Measurements from ENCODE around the gene CCR3.
"Not testable (repeated sequence)": the region's sequence is repeated elsewhere in the genome, so short reads cannot be mapped to it uniquely, and the experiment has no call there.

The CCR3 gene

DNA sequence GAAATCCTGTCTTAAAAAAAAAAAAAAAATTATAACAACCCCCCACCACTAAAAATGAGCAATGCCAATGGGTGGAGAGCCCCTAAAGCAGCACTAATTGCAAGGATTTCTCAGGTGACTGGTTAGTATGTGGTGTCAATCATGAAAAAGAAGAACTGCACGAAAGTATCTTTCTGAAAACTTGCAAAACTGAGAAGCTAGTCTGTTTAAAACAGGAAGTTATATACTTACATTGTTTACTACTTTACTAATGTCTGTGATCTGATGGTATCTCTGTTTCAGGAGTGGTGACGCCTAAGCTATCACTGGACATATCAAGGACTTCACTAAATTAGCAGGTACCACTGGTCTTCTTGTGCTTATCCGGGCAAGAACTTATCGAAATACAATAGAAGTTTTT lies at the start of gene CCR3:
CCR3 (plus strand) TSS at position 341 of the 400 bp plus-strand sequence. CDS start 22,699 bp downstream, outside the sequence.
- no peak for DNase-seq

DNA sequence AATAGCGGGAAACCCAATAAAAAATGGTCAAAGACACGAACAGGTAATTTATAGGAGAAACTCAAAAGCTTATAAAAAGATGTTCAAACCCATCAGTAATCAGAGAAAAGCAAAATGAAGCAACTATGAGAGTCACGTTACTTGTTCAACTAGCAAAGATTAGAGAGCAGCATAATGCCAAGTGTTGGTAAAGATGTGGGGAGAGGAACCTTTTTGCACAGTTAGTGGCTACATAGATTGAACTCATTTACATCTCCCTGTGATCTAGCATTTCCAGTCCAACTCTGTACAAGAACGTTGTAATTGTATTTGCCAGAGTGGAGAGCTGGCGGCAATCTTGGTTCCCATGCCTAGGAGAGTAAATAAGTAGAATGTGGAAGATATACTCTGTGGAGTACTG lies 49.3 kb upstream of the CCR3 start:
- DNase-seq = no peak

DNA sequence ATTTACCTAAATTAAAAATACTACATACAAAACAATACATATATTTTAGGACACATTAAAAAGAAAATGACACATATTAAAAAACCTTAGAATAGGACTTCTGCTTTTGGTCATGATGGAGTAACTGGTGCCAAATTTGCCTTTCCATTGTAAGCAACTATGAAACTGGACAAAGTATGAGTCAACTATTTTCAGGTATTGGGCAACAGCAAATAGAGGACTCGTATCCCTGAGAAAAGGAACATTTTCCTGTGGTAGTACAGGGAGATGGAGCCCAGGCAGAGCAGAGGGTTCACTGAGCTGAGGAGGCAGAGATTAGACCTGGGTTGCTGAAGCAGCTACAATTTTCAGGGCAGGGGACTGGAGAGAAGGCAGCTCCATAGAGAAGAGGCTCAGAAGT lies 48.8 kb upstream of the CCR3 start:
- DNase-seq = no peak

DNA sequence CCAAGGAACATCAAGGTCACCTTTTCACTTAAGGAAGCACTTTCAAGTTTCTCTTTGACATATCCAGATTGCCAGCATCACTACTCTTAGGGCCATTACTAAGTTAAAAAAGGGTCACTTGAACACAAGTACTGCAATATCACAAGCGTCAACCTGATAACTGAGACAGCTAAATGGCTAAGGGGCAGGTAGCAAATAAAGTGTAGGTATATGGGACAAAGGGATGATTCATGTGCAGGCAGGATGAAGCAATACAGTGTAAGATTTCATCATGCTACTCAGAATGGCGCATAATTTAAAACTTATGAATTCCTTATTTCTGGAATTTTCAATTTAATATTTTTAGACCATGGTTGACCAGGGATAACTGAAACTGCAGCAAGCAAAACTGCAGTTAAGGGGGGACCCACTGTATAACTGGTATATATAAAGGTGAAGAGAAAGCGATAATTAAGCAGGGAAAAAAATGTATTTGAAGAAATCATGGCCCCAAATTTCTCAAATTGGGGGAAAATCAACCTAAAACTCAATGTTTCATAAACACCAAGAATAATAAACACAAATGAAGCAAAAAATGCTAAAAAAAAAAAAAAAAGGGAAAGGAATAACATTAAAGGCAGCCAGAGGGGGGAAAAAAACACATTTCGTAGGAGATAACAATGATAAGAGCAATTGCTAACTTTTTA lies 47.2 kb upstream of the CCR3 start:
- DNase-seq = no peak

DNA sequence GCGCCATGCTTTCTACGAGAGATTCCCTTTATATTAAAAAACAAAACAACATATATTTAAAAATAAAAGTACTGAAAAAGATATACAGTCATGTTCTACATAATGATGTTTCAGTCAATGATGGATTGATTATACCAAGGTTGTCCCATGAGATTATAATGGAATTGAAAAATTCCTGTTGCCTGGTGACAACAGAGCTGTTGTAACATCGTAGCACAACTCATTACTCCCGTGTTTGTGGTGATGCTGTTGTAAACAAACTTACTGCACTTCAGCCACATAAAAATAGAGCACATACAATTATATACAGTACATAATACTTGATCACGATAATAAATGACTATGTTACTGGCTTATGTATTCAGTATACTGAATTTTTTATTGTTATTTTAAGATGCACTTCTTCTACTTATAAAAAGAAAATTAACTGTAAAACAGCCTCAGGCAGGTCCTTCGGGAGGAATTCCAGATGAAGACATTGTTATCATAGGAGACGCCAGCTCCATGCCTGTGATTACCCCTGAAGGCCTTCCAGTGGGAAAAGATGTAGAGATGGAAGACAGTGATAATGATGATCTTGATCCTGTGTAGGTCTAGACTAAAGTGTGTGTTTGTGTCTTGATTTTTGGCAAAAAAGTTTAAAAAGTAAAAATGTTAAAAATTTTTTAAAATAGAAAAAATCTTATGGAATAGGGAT lies 45.9 kb upstream of the CCR3 start:
- DNase-seq = no peak

DNA sequence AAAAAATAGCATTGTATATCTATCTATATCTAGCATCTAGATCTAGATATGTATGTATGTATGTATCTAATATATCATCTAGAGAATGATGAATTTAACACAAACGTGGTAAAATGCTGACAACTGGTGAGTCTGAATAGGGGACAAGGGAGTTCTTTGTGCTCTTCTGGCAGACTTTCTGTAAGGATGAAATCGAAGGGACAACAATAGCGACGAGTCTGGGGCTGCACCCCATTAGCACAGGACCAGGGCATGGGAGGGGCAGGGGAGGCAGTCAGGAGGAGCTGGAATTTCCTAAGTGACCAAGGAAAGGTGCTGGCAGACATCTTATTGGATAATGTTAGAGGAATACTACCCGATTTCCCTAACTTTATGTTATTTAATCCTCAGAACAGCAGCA lies 42.0 kb upstream of the CCR3 start:
- DNase-seq = no peak

DNA sequence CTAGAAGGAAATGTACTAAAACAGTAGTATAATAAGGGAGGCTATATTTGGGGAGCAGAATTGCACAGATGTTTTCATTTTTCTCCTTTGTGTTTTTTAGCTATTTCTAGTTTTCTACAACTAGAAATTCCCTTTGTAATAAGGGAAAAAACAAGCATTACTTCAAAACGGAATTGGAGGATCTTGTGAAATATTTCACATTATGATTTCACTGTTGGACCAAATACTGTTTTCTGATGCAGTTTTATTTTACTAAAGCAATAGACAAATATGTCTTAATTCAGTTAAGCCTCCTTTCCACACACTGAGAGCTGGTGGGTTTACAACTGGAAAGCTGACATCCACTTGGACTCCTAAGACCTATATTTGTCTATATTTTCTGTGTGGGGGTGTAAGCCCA lies 41.5 kb upstream of the CCR3 start:
- no peak for DNase-seq

DNA sequence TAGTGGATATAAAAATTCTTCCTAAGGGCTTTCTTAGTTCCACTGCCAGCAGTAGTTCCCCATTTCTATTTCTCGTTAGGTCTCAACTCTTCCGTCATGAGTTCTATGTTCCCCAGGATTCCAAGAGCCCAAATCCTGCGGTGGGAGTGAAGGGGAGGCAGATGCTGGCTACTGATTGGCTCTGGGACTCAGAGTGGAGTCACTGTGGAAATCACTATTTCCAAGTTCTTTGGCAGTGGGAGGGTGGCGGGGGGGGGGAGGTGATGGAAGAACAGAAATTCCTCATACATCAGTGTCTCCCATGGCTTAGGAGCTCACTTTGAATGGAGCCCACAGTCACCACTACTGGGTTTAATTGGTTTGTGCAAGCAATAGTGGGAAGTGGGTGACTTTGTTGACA lies 39.7 kb upstream of the CCR3 start:
- DNase-seq = no peak

DNA sequence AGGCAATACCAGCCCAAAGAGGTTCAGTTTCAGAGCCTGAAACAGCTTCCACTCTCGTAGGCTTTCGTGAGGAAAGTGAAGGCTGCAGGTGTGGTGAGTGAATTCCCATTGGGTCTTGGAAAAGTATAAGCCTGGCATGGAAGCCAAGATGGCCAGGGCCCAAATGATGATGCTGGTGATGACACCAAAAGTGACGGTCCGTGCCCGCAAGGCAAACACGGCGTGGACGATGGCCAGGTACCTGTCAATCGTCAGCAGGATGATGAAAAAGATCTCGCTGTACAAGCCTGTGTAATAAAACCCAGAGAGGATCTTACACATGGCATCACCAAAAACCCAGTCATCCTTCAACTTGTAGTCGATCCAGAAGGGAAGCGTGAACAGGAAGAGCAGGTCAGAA lies 38.6 kb upstream of the CCR3 start:
- no peak for DNase-seq

DNA sequence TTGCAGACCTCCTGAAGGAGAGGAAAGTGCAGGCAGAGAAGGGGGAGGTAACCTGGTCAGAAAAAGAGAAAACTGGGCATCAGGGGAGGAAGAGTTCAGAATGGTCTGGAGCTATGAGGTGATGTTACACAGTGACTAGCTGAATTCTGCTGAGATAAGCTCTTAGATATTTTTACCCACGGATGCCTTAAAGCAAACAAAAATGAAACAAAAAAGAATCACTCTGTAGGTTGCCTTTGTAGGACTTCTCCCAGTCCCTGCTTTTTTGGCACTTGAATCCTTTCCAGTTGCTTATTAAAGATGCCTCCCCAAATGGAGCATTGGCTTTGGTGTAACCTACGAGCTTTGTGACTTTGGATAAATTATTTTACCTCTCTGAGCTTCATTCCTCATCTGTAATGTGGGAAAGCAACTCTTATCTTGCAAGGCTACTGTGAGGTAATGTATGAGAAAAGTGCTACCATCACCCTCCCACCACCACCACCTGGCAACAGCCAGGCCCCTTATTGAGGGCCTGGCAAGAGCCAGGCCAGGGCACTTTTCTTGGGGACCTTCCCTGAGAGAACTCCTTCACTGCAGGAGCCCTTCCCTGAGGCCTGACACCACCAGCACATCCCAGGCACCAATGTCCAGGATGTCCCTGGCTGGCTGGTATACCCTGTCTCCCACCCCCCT lies 36.8 kb upstream of the CCR3 start:
- no peak for DNase-seq

DNA sequence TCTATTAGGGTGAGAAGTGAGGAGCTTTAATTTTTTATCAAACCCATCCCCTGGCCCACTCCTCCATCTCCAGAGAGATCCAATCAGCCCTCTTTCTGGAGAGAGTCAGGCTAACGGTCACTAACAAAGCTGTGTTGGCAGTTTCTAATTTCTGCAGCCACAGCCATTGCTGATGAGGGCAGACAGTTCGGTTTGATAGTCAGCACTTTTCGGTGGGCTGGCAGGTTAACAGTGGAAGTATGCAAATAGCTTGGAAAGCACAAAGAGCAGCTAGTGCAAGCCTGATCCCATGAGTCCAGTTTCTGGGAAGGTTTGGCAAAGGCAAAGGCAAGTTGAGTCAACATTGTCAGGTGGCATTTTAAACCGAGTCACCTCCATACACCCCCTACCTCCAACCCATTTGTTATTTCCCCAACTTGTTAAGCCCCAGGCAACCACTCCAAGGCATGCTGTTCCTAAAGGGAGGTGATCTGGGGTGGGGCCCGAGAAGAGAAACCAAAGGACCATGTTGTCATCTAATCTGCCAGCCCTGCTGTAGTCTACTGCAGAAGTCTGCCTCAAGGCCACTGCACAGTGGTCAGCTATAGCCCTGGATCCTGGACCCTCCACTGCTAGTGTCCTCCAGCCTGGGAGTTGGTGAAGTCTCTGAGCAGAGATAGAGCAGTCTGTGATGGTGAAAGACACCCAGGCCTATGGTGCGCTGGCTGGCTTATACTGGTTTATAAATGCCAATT lies 35.8 kb upstream of the CCR3 start:
- DNase-seq = no peak

DNA sequence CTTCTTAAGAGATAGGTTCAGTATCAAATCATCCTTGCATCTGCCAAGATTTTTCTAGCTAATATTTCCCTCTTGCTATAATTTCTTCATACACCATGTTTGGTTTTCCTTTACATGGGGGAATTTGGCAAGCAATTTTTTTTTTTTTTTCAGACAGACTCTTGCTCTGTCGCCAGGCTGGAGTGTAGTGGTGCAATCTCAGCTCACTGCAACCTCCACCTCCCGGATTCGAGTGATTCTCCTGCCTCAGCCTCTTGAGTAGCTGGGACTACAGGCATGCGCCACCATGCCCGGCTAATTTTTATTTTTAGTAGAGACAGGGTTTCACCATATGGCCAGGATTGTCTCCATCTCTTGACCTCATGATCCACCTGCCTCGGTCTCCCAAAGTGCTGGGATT lies 34.7 kb upstream of the CCR3 start:
- not testable (repeated sequence) for DNase-seq

DNA sequence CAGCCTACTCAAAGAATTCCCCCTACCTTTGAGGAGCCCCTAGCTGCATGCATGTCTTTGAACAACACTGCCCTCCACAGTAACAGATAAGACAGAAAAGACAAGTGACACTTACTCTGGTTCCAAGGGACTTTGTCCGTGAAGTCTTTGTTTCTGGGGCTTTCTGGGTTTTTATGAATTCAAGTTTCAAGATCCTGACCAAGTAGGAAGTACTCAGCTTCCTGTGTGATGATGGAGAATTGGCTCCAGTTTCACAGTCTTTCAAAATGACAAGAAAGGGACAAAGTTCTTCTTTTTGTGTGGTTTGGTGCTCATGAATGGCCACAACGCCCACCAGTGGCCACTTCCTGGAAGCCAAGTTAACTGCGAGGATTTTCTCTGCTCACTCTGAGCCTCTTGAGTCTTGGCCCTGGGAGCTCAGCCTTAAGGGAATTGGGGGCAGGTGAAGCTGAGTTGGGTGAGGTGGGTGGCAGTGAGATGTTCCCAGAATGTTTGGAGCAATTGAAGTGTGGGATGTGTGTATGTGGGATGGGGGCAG lies 34.0 kb upstream of the CCR3 start, which contains the start of gene CCR1:
CCR1 (minus strand) TSS at position 147 of the 538 bp plus-strand sequence. CDS start 4,000 bp downstream, outside the sequence.
- DNase-seq = no peak

DNA sequence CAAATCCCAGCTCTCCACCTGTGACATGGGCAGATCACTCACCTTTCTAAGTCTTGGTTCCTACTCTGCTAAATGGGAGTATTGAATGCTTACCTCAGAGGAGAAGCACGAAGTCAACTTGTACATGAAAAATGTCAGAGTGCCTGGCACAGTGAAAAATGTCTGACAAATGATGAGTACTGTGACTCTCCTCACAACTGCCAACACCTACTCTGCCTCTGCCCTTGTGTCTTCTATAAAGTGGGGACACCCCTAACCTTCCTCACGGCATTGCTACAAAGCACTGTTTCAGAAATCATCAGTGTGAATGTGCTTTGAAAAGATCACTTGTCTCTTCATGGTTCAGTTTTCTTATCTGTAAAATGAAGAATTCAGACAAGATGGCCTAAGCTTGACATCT lies 33.2 kb upstream of the CCR3 start:
- no peak for DNase-seq

DNA sequence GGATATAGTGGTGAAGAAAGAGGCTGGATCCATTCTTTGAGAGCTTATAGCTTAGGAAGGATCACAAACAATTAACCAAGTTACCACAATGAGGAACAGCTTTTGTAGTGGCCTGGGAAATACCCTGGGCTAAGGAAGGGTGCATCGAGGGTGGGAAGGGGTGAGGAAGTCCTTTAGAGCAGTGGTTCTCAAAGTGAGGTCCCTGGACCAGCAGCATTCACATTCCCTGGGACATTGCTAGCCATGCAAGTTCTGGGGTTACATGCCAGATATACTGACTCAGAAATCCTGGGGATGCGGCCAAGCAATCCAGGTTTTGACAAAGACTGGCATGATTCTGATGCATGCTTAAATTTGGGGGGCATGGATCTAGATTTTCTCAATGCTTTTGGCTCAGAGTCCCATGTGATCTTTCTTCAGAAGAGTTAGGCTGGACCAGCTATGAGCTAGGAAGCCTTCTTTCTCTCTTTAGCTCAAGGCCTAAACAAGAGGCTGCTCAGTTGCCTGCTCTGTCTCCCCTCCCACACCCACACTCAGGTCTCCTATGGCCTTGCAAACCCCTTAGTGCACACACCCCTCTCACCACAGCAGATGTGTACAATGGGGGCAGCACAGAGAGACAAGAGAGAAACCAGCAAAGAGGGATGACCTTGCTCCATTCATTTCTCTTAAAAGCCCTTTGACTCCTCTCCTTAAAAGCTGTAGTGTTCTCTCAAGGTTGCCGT lies 32.4 kb upstream of the CCR3 start:
- DNase-seq = no peak

DNA sequence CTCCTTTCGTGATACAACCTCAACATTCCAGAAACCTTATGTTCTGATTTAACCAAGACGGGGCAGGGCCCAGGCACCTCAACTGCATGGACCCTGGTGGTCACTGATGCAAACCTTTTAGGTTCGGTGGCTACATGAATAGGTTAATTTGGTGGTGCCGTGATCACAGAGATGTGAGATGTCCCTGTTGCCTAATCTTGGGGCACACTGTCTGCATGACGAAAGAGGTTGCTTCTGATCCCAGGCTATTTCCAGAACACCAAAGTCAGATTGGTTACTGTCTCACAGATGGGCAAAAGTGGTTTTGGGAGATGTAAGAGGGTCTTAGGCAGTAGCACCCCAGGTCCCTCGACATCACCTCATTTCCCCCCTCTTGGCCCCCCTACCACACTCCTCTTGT lies 30.2 kb upstream of the CCR3 start:
- DNase-seq = no peak

DNA sequence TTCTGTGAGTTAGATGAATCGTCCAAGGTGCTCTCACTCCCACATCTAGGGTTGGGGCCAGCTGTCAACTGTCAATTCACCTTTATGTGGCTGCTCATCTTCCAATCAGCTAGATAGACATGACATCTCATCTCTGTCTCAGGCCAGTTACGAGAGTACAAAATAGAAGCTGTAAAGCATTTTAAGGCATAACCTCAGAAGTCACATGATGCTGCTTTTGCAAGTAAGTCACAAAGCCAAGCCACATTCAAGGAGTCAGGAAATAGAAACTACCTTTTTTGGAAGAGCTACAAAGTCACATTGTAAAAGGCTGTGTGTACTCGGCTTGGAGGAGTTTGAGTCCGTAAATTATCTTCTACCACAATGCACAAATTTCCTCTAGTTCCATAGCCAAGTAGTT lies 29.1 kb upstream of the CCR3 start:
- DNase-seq = no peak

DNA sequence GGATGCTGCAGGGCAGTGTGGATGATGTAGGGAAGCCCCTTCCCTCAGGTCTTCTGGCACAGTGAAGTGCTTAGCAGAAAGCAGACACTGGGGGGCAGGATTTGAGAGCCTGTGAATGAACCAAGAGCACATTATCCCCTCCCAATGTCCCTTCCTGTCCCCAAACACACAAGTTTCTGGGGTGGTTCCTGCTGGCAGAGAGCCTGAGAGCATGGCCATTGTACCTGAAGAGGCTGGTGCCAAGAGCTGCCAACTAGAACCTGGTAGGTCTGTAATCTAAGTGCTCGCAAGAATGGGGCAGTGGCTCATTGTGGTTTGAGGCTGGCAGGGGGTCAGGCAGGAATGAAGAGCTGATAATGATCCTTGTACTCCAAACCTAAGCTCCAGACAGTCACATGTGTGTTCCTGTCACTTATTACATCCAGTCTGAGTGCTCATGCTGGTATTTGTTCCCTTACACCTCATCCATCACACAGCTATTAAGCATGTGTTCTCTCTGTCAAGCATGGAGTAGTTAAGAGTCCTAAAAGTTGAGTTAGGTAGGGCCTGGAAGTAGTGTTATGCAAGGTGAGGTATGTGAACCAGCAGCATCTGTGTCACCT lies 27.4 kb upstream of the CCR3 start:
- DNase-seq = no peak

DNA sequence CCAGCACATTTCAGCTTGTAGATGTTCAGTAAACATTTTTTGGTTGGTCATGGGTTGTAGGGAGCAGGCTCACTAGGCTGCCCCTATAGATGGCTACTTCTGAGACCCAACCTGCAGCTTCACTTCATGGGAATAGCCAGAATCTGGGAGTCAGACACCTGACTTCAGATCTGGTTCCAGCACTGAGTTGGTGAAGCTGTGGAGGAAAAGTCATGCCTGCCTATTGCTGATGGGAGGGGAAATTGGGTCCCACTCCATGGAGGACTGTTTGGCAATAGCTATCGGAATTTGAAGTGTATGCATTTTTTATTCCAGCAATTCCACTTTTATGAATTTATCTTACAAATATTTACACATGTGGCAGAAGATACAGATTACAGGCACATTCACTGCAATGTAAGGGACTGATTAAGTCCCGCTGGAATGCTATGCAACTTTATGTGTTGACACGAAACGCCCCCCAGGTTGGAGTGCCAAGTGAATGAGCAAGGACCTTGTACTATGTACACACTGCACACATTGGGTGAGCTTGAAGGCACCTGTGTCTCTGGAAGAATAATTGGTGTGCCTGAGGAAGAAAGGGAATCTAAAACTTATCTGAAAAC lies 26.3 kb upstream of the CCR3 start:
- DNase-seq = no peak

DNA sequence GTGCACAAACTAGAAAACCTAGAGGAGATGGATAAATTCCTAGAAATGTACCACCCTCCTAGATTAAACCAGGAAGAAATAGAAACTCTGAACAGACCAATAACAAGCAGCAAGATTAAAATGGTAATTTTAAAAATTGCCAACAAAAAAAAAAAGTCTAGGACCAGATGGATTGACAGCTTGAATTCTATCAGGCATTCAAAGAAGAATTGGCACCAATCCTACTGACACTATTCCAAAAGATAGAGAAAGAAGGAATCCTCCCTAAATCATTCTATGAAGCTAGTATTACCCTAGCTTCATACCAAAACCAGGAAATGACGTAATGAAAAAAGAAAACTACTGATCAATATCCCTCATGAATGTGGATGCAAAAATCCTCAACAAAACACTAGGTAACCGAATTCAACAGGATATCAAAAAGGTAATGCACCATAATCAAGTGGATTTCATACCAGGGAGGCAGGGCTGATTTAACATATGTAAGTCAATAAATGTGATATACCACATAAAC lies 24.0 kb upstream of the CCR3 start:
- DNase-seq = no peak

DNA sequence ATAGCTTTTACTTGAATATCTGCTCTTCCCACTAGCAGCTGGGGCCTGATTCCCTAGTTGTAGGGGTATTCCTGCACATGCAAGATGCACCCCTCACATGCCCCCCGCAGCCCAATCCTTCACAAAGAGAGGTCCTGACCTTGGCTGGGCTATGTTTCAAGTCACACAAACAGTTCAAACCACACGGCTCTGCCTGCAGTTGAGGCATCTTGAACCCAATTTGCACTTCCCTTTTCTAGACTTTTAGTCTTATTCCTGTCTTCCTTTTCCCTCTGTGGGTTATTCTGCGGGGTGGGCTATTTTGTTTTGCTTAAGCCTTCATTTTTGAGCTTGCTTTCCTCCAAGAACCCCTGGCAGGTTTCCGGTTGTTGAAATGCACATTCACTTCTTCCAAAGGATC lies 20.9 kb upstream of the CCR3 start:
- DNase-seq = no peak

Data from stimulated activated CD4-positive, alpha-beta T cell treated with anti-CD3 and anti-CD28 coated beads, Interleukin-12 subunit alpha, Interleukin-12 subunit beta, amount 100 ng/mL, for 4 hours (primary cell).